Measurements from ENCODE around the gene TTC21B. TPM values are rescaled to one million over a fixed set of nuclear protein-coding genes. Genes with fewer than 3 reads are reported as not detected.

TTC21B gene
- total RNA-seq, 1 donor from 2014 or later, result 40.5 TPM

DNA sequence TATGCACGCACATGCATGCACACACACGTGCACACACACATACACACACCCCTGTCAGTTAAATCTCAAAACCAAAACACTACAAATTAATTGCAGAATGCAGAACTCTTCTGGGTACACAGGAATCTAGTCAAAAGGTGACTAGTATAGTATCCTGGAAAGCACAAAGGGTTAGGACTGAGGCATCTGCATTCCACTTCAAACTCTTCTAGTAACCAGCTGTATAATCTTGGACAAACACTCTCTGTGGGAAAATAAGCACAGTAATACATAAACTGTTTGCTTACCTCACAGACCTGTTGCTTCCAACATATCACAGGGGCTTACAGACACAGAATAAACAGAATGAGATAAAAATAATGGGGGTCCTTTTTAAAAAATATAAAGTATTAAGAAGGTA lies 49.1 kb downstream of the TTC21B start:
- intact Hi-C loops (cut with DNase I), result no loop called here
- H3K36me3 ChIP-seq, result peaks cover 0 to 11% of the 10 kb centered on the region in 2 donors
- no peak overlapping the region for H3K4me3 ChIP-seq
- H3K27me3 ChIP-seq, result no peaks in the 10 kb centered on the region
- peaks cover 20% of the 10 kb centered on the region for H3K4me1 ChIP-seq
- no peaks in the 10 kb centered on the region for H3K9me3 ChIP-seq
- TF ChIP-seq POLR2A (IDR thresholded peaks at IDR 0.05) (no peak), CTCF (IDR thresholded peaks at IDR 0.05) (no peak), POLR2AphosphoS5 (IDR thresholded peaks at IDR 0.05; ENCODE audit: insufficient read depth in 1 of 2, low read depth in 1 of 2) (no peak)
- DNase-seq (ENCODE audit: extremely low spot score in 2 of 2), result no peak
- no peak overlapping the region for H3K27ac ChIP-seq

DNA sequence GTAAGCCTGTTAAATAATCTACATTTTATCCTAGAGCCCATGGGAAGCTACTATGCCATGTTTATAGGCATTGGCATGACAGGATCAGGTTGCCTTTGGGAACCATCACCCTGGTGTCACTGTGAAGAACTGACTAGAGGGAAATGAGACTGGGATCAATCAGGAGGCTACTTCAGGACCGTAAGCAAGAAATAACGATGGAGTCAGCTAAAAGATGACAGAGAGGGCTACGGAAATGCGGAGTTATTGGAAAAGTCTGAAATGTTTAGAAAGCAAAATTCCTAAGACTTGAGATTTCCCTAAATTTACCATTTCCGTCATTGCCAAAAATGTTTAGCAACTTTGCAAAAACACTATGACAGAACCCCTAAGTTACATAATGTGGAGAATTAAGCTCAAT lies 50.2 kb downstream of the TTC21B start:
- intact Hi-C loops (cut with DNase I), result no loop called here
- peaks cover 27% of the 10 kb centered on the region for H3K4me1 ChIP-seq
- peaks cover 0 to 11% of the 10 kb centered on the region in 2 donors for H3K36me3 ChIP-seq
- TF ChIP-seq CTCF (IDR thresholded peaks at IDR 0.05), result no peak
- TF ChIP-seq POLR2A (IDR thresholded peaks at IDR 0.05), result no peak
- TF ChIP-seq POLR2AphosphoS5 (IDR thresholded peaks at IDR 0.05; ENCODE audit: insufficient read depth in 1 of 2, low read depth in 1 of 2), result no peak
- H3K4me3 ChIP-seq, result no peak overlapping the region
- H3K27ac ChIP-seq, result peak overlapping the region; percentile 49
- H3K9me3 ChIP-seq, result no peaks in the 10 kb centered on the region
- H3K27me3 ChIP-seq, result no peaks in the 10 kb centered on the region
- no peak for DNase-seq (ENCODE audit: extremely low spot score in 2 of 2)

GRCh38 chr2:165902934-165903333 lies 50.6 kb downstream of the TTC21B start:
- peak overlapping the region; percentile 49 for H3K27ac ChIP-seq
- H3K4me1 ChIP-seq, result peaks cover 32% of the 10 kb centered on the region
- intact Hi-C loops (cut with DNase I), result no loop called here
- no peaks in the 10 kb centered on the region for H3K9me3 ChIP-seq
- peak overlapping the region in 1 of 2 donors; percentile 9 for H3K4me3 ChIP-seq
- TF ChIP-seq POLR2AphosphoS5 (IDR thresholded peaks at IDR 0.05; ENCODE audit: insufficient read depth in 1 of 2, low read depth in 1 of 2) (no peak), POLR2A (IDR thresholded peaks at IDR 0.05) (no peak)
- no peak for DNase-seq (ENCODE audit: extremely low spot score in 2 of 2)
- peaks cover 0 to 11% of the 10 kb centered on the region in 2 donors for H3K36me3 ChIP-seq
- H3K27me3 ChIP-seq, result no peaks in the 10 kb centered on the region

DNA sequence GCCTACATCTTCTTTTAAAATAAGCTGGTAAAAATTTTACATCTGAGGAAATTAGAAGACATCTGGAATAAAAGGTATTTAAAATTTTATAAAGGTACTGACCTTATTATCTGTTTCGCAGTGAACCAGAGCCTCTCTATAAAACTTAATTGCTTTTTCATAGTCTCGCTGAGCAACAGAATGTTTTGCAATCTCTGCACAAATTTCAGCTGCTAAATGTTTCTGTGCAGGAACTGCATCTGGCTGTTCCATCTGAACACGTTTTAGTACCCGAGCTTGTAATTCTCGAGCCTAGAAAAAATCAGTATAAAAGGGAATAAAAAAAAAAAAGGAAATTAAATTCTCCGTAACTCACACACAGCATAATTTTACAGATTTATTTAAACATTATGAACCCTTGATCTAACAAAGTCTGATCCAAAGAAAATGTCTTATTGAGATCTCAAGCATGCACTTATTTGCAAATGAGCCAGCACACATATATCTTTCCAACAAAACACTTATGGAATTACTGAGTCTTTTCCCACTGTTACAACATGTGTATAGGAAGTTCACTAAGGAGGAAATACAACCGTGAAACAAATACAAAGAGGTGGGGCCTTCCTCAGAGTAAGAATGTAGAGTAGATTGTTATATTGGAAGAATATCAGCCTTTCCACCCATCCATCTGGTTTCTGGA lies 51.8 kb downstream of the TTC21B start:
- no peaks in the 10 kb centered on the region for H3K9me3 ChIP-seq
- H3K27ac ChIP-seq, result peak overlapping the region; percentile 3
- TF ChIP-seq POLR2AphosphoS5 (IDR thresholded peaks at IDR 0.05; ENCODE audit: insufficient read depth in 1 of 2, low read depth in 1 of 2) (no peak), POLR2A (IDR thresholded peaks at IDR 0.05) (no peak), CTCF (IDR thresholded peaks at IDR 0.05) (no peak)
- no peak for DNase-seq (ENCODE audit: extremely low spot score in 2 of 2)
- H3K4me1 ChIP-seq, result peaks cover 40% of the 10 kb centered on the region
- peaks cover 0 to 11% of the 10 kb centered on the region in 2 donors for H3K36me3 ChIP-seq
- H3K27me3 ChIP-seq, result no peaks in the 10 kb centered on the region
- H3K4me3 ChIP-seq, result no peak overlapping the region
- intact Hi-C loops (cut with DNase I), result no loop called here

- no peak for DNase-seq (ENCODE audit: extremely low spot score in 2 of 2)
- no peak overlapping the region for H3K4me3 ChIP-seq
- no peaks in the 10 kb centered on the region for H3K27me3 ChIP-seq
- H3K36me3 ChIP-seq, result peaks cover 0 to 3% of the 10 kb centered on the region in 2 donors
- H3K9me3 ChIP-seq, result no peaks in the 10 kb centered on the region
- H3K27ac ChIP-seq, result no peak overlapping the region
- TF ChIP-seq POLR2AphosphoS5 (IDR thresholded peaks at IDR 0.05; ENCODE audit: insufficient read depth in 1 of 2, low read depth in 1 of 2), result no peak
- no peak for TF ChIP-seq POLR2A (IDR thresholded peaks at IDR 0.05)
- no peak for TF ChIP-seq CTCF (IDR thresholded peaks at IDR 0.05)
- intact Hi-C loops (cut with DNase I), result no loop called here
- H3K4me1 ChIP-seq, result peaks cover 40% of the 10 kb centered on the region
These were observed 54.3 kb downstream of the TTC21B start for GRCh38 chr2:165899311-165899710.

Data from vagina (tissue), 2 donors.